GM12878 (cell line): ENCODE results near the gene XDH. TPM values are rescaled to one million over a fixed set of nuclear protein-coding genes. Genes with fewer than 3 reads are reported as not detected.

Source experiments
- ATAC-seq: fragments of 200-7000 bp; cut with Tn5 transposase; 3 replicates; pipeline ENCODE4 v1.9.1; 2020; ENCODE audit warnings: mild to moderate bottlenecking, moderate library complexity
- BruUV-seq: library from RNA; stranded (reverse); fragments of 400-500 nt; replicated peaks from 2 replicates; lab custom pipeline; 2021; lab: Mats Ljungman, UMichigan
- CTCF ChIA-PET: fragments of 300-600 bp; sonication (Branson Sonifier 250); formaldehyde crosslinking; extraction: SDS; loops from one replicate; lab custom pipeline; 2021; ENCODE audit warnings: inconsistent platforms; lab: Yijun Ruan, JAX
- POLR2A ChIA-PET: fragments of 350-600 bp; formaldehyde crosslinking; extraction: SDS; loops from one replicate; lab custom pipeline; 2021; ENCODE audit warnings: inconsistent platforms; lab: Charles Lee
- RAD21 ChIA-PET: fragments of 300-600 bp; sonication (Branson Sonifier 250); formaldehyde crosslinking; loops from one replicate; lab custom pipeline; 2023; ENCODE audit warnings: antibody characterized with exemption; ENCODE audit not compliant: unreplicated experiment; lab: Charles Lee
- SMC1A ChIA-PET: fragments of 300-600 bp; sonication (Branson Sonifier 250); formaldehyde crosslinking; loops from one replicate; lab custom pipeline; 2023; ENCODE audit not compliant: unreplicated experiment, uncharacterized antibody; lab: Charles Lee
- DNase-seq: peaks from one replicate; pipeline ENCODE4 v3.0.0-alpha.2; 2011; ENCODE audit warnings: low read depth, low spot score
- FAIRE-seq: peaks from 3 replicates; lab custom pipeline; 2011; peaks lifted over from hg19 to GRCh38; lab: Jason Lieb, UNC
- H2AFZ ChIP-seq: 2 replicates; pipeline ENCODE4 v1.6.0; 2011; ENCODE audit warnings: low read depth, low read length, control low read depth; ENCODE audit not compliant: control insufficient read depth
- H3K27ac ChIP-seq: 2 replicates; pipeline ENCODE4 v1.5.1; 2011; ENCODE audit warnings: control low read depth; ENCODE audit not compliant: control insufficient read depth, insufficient read depth
- H3K27me3 ChIP-seq, 2 experiments: replicated peaks in 1 of 2; 2 replicates each; pipeline versions ENCODE4 v1.6.0 to v1.6.1; 2011; ENCODE audit warnings: low read length in 1 of 2; ENCODE audit not compliant: control insufficient read depth in 2 of 2, insufficient read depth in 2 of 2
- H3K36me3 ChIP-seq, 2 experiments: 2 replicates each; pipeline ENCODE4 v1.5.1; 2011; ENCODE audit warnings: low read length in 1 of 2; ENCODE audit not compliant: control insufficient read depth in 2 of 2, insufficient read depth in 2 of 2
- H3K4me1 ChIP-seq: 2 replicates; pipeline ENCODE4 v1.6.1; 2011; ENCODE audit warnings: mild to moderate bottlenecking, low read length, moderate library complexity, mixed read lengths; ENCODE audit not compliant: control insufficient read depth, insufficient read depth
- H3K4me2 ChIP-seq: 2 replicates; pipeline ENCODE4 v1.6.0; 2011; ENCODE audit warnings: control low read depth; ENCODE audit not compliant: control insufficient read depth, insufficient read depth
- H3K4me3 ChIP-seq: fragments of 200-600 bp; sonication (generic); 2 replicates; pipeline ENCODE4 v1.5.1; 2016
- H3K79me2 ChIP-seq: 2 replicates; pipeline ENCODE4 v1.6.0; 2011; ENCODE audit warnings: low read length; ENCODE audit not compliant: control insufficient read depth, insufficient read depth
- H3K9ac ChIP-seq: 2 replicates; pipeline ENCODE4 v1.8.0; 2011; ENCODE audit warnings: low read length, control low read depth, mixed read lengths; ENCODE audit not compliant: control insufficient read depth, insufficient read depth
- H3K9me3 ChIP-seq: replicated peaks from 3 replicates; pipeline ENCODE4 v1.5.1; 2011; ENCODE audit warnings: mild to moderate bottlenecking, low read length; ENCODE audit not compliant: control insufficient read depth, insufficient read depth
- H4K20me1 ChIP-seq: 2 replicates; pipeline ENCODE4 v1.6.0; 2011; ENCODE audit not compliant: control insufficient read depth, insufficient read depth
- NR2C1 ChIP-seq: fragments of 450-650 bp; IDR thresholded peaks from 2 replicates; pipeline ENCODE4 v1.6.1; 2017; ENCODE audit warnings: antibody characterized with exemption, mild to moderate bottlenecking, moderate library complexity
- POLR2A ChIP-seq: IDR thresholded peaks from 2 replicates; pipeline ENCODE4 v1.6.1; 2011; ENCODE audit warnings: low read depth, mild to moderate bottlenecking, low read length
- RAD21 ChIP-seq: IDR thresholded peaks from 2 replicates; pipeline ENCODE4 v1.6.1; 2011; ENCODE audit warnings: mild to moderate bottlenecking, low read depth, low read length, moderate library complexity; ENCODE audit not compliant: insufficient read depth
- SREBF1 ChIP-seq: IDR thresholded peaks from 2 replicates; pipeline ENCODE4 v1.6.1; 2012; ENCODE audit warnings: mild to moderate bottlenecking, low read length
- SUPT20H ChIP-seq: IDR thresholded peaks from 2 replicates; pipeline ENCODE4 v1.6.1; 2011; ENCODE audit warnings: low read depth, mild to moderate bottlenecking, low read length, moderate library complexity, borderline replicate concordance; ENCODE audit not compliant: control insufficient read depth
- ZSCAN29 ChIP-seq: fragments of 450-650 bp; IDR thresholded peaks from 2 replicates; pipeline ENCODE4 v1.6.1; 2017; ENCODE audit warnings: mild to moderate bottlenecking, moderate library complexity
- WGBS: methylation state at CpG from one replicate; pipeline ENCODE4 v1.1.6; 2016; ENCODE audit warnings: low lambda C conversion rate; ENCODE audit not compliant: insufficient replicate concordance, insufficient coverage; ENCODE audit errors: missing lambda C conversion rate; 5-methylcytosine and 5-hydroxymethylcytosine counted together
- in situ Hi-C: fragments of 300-500 bp; cut with MboI; formaldehyde crosslinking; loops from 9 replicates; pipeline ENCODE4 v1.14.3; 2018; ENCODE audit warnings: mixed read lengths
- intact Hi-C: fragments of 100-400 bp; cut with micrococcal nuclease; formaldehyde crosslinking; loops from one replicate; pipeline ENCODE4 v1.14.2; 2022; ENCODE audit not compliant: unreplicated experiment
- polyA plus RNA-seq, 11 experiments: library from polyadenylated mRNA; depleted of rRNA in 4 of 11; unstranded in 6 of 11; stranded (reverse) in 5 of 11; fragments of >200 nt; fragmentation: Nextera tagmentation in 4 of 11; fragmentation: Illumina TruSeq in 1 of 11; extraction: Ambion mirVana in 4 of 11; extraction: Trizol in 1 of 11; gene quantifications; 1 replicate in 1 of 11; 2 replicates in 10 of 11; pipeline versions ENCODE4 v1.2.1 to v1.2.3, GENCODE V29; 2011 to 2016; ENCODE audit warnings: inconsistent platforms in 2 of 11, missing spikeins in 2 of 11, low read depth in 1 of 11
- total RNA-seq, 4 experiments: library from RNA; depleted of rRNA in 3 of 4; stranded (reverse); fragments of >200 nt in 3 of 4; fragmentation: Illumina TruSeq in 1 of 4; extraction: Trizol in 1 of 4; gene quantifications; 2 replicates each; pipeline versions ENCODE4 v1.2.1 to v1.2.3, GENCODE V29; 2013 to 2021
- TF ChIP-seq, protein P1 (sequence below): IDR thresholded peaks from 2 replicates; pipeline ENCODE4 v1.6.1; 2012; ENCODE audit warnings: improper control_type of control experiment, low read depth, low read length; ENCODE audit not compliant: insufficient replicate concordance
- TF ChIP-seq, protein P2 (sequence below): fragments of 450-650 bp; IDR thresholded peaks from 2 replicates; pipeline ENCODE4 v1.6.1; 2018; ENCODE audit warnings: borderline replicate concordance, mild to moderate bottlenecking; ENCODE audit not compliant: partially characterized antibody
- TF ChIP-seq, protein P3 (sequence below): IDR thresholded peaks from 2 replicates; pipeline ENCODE4 v1.6.1; 2012; ENCODE audit warnings: low read depth, low read length, improper control_type of control experiment
- TF ChIP-seq, protein P4 (sequence below), 3 experiments: IDR thresholded peaks in 2 of 3; conservative IDR thresholded peaks in 1 of 3; 2 replicates each; pipeline ENCODE4 v1.5.1; 2011; ENCODE audit warnings: low read depth in 3 of 3, low read length in 3 of 3, mild to moderate bottlenecking in 3 of 3, control low read depth in 2 of 3, moderate library complexity in 2 of 3, inconsistent platforms in 1 of 3, mixed read lengths in 1 of 3; ENCODE audit not compliant: control insufficient read depth in 2 of 3, insufficient read depth in 1 of 3; ENCODE audit errors: extremely low read depth in 1 of 3

Gene XDH
- total and polyA plus RNA-seq, 10 of the 15 experiments (the other 5 are each of a cell fraction or from before 2014, with no cell fraction given): 0.01 TPM; not detected in 9

DNA sequence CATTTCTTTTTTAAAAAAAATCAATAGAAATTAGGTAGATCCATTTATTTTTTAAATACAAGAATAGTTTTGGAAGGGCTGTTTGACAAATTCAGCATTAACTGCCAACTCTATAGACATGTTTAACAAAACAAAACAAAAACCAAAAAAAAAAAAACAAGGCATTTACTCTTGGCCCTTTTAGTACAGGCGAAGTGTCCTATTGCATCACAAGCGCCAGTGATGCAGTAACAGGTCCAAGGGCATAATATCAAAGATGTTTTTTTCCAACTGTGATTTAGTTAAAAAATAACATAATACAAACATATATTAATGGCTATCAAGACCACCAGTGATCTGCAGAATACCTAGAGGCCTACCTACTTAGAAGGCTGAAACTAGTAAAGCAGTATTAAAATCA lies 55.3 kb downstream of the XDH start (continued):
- TF ChIP-seq NR2C1: no peak
- TF ChIP-seq SUPT20H: no peak
- TF ChIP-seq, protein P1, sequence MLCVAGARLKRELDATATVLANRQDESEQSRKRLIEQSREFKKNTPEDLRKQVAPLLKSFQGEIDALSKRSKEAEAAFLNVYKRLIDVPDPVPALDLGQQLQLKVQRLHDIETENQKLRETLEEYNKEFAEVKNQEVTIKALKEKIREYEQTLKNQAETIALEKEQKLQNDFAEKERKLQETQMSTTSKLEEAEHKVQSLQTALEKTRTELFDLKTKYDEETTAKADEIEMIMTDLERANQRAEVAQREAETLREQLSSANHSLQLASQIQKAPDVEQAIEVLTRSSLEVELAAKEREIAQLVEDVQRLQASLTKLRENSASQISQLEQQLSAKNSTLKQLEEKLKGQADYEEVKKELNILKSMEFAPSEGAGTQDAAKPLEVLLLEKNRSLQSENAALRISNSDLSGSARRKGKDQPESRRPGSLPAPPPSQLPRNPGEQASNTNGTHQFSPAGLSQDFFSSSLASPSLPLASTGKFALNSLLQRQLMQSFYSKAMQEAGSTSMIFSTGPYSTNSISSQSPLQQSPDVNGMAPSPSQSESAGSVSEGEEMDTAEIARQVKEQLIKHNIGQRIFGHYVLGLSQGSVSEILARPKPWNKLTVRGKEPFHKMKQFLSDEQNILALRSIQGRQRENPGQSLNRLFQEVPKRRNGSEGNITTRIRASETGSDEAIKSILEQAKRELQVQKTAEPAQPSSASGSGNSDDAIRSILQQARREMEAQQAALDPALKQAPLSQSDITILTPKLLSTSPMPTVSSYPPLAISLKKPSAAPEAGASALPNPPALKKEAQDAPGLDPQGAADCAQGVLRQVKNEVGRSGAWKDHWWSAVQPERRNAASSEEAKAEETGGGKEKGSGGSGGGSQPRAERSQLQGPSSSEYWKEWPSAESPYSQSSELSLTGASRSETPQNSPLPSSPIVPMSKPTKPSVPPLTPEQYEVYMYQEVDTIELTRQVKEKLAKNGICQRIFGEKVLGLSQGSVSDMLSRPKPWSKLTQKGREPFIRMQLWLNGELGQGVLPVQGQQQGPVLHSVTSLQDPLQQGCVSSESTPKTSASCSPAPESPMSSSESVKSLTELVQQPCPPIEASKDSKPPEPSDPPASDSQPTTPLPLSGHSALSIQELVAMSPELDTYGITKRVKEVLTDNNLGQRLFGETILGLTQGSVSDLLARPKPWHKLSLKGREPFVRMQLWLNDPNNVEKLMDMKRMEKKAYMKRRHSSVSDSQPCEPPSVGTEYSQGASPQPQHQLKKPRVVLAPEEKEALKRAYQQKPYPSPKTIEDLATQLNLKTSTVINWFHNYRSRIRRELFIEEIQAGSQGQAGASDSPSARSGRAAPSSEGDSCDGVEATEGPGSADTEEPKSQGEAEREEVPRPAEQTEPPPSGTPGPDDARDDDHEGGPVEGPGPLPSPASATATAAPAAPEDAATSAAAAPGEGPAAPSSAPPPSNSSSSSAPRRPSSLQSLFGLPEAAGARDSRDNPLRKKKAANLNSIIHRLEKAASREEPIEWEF: no peak

DNA sequence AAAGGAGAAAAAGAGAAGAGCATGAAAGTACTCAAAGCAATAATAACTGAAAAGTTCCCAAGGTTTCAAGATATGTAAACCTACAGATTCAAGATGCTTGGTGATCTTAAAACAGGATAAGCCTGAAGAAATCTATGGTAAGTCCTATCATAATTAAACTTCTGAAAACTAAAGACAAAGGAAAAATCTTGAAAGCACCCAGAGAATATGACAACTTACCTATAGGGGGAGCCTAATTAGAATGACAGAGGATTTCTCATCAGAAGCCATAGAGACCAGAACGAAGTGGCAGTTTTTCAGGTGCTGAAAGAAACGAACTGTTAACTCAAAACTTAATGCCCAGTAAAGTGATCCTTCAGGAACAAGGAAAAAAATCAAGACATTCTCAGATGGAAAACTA lies 59.7 kb downstream of the XDH start:
- no peak for TF ChIP-seq POLR2A
- no peak for TF ChIP-seq ZSCAN29
- 0 out of 2 replicates have a peak, but pooled peaks have one; percentile 3 for TF ChIP-seq RAD21
- TF ChIP-seq, protein P2, sequence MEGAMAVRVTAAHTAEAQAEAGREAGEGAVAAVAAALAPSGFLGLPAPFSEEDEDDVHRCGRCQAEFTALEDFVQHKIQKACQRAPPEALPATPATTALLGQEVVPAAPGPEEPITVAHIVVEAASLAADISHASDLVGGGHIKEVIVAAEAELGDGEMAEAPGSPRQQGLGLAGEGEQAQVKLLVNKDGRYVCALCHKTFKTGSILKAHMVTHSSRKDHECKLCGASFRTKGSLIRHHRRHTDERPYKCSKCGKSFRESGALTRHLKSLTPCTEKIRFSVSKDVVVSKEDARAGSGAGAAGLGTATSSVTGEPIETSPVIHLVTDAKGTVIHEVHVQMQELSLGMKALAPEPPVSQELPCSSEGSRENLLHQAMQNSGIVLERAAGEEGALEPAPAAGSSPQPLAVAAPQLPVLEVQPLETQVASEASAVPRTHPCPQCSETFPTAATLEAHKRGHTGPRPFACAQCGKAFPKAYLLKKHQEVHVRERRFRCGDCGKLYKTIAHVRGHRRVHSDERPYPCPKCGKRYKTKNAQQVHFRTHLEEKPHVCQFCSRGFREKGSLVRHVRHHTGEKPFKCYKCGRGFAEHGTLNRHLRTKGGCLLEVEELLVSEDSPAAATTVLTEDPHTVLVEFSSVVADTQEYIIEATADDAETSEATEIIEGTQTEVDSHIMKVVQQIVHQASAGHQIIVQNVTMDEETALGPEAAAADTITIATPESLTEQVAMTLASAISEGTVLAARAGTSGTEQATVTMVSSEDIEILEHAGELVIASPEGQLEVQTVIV: no peak
- no peak for TF ChIP-seq SREBF1
- TF ChIP-seq, protein P3, sequence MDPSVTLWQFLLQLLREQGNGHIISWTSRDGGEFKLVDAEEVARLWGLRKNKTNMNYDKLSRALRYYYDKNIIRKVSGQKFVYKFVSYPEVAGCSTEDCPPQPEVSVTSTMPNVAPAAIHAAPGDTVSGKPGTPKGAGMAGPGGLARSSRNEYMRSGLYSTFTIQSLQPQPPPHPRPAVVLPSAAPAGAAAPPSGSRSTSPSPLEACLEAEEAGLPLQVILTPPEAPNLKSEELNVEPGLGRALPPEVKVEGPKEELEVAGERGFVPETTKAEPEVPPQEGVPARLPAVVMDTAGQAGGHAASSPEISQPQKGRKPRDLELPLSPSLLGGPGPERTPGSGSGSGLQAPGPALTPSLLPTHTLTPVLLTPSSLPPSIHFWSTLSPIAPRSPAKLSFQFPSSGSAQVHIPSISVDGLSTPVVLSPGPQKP: no peak
- TF ChIP-seq, protein P4, sequence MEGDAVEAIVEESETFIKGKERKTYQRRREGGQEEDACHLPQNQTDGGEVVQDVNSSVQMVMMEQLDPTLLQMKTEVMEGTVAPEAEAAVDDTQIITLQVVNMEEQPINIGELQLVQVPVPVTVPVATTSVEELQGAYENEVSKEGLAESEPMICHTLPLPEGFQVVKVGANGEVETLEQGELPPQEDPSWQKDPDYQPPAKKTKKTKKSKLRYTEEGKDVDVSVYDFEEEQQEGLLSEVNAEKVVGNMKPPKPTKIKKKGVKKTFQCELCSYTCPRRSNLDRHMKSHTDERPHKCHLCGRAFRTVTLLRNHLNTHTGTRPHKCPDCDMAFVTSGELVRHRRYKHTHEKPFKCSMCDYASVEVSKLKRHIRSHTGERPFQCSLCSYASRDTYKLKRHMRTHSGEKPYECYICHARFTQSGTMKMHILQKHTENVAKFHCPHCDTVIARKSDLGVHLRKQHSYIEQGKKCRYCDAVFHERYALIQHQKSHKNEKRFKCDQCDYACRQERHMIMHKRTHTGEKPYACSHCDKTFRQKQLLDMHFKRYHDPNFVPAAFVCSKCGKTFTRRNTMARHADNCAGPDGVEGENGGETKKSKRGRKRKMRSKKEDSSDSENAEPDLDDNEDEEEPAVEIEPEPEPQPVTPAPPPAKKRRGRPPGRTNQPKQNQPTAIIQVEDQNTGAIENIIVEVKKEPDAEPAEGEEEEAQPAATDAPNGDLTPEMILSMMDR (IDR thresholded peaks at IDR 0.05 in 2 of 3, conservative IDR thresholded peaks at IDR 0.05 in 1 of 3; ENCODE audit: control insufficient read depth in 2 of 3, extremely low read depth in 1 of 3, insufficient read depth in 1 of 3, low read depth in 3 of 3, low read length in 3 of 3): peak; percentile 1 to 39 (median 32); a peak in 3 of 6 replicates
- H2AFZ ChIP-seq: no peak overlapping the region
- FAIRE-seq: no peak
- H3K9ac ChIP-seq: no peak overlapping the region
- H3K4me1 ChIP-seq: no peaks in the 10 kb centered on the region
- H4K20me1 ChIP-seq: no peaks in the 10 kb centered on the region
- no peaks in the 10 kb centered on the region; a peak in 2 of 4 replicates for H3K27me3 ChIP-seq
- ChIA-PET RAD21 (no interaction called here), SMC1A (no interaction called here), POLR2A (no interaction called here), CTCF (no interaction called here)
- BruUV-seq: no TSS peak
- no peaks in the 10 kb centered on the region for H3K36me3 ChIP-seq
- no peaks in the 10 kb centered on the region for H3K79me2 ChIP-seq
- no peak overlapping the region for H3K4me2 ChIP-seq
- intact Hi-C loops: no loop called here
- no peak overlapping the region for H3K27ac ChIP-seq
- no peaks in the 10 kb centered on the region for H3K9me3 ChIP-seq
- ATAC-seq: no peak
- no peak for DNase-seq
- 0% methylated on average over 2 of the region's 2 CpGs for WGBS
- no peak overlapping the region for H3K4me3 ChIP-seq
- in situ Hi-C loops: no loop called here
